HepG2 (cell line): ENCODE data around the gene INF2. TPM values are rescaled to one million over a fixed set of nuclear protein-coding genes. Genes with fewer than 3 reads are reported as not detected.

Experiments
- ARNT2 ChIP-seq: sonication (generic); formaldehyde crosslinking; IDR thresholded peaks from 2 replicates; pipeline ENCODE4 v1.8.0; 2022; ENCODE audit warnings: mild to moderate bottlenecking, low read depth, missing genetic modification reagents, moderate library complexity
- CREB1 ChIP-seq, 2 experiments: fragments of 450-650 bp in 1 of 2; IDR thresholded peaks; 2 replicates each; pipeline ENCODE4 v1.6.1; 2016 to 2017; ENCODE audit warnings: control low read depth in 1 of 2, mild to moderate bottlenecking in 1 of 2, missing compliant biosample characterization in 1 of 2, missing genetic modification characterization in 1 of 2
- ELF1 ChIP-seq: sonication (generic); formaldehyde crosslinking; IDR thresholded peaks from 2 replicates; pipeline ENCODE4 v1.4.0; 2020; ENCODE audit warnings: missing genetic modification reagents
- ETS1 ChIP-seq: sonication (generic); formaldehyde crosslinking; IDR thresholded peaks from 2 replicates; pipeline ENCODE4 v1.4.0; 2020; ENCODE audit warnings: missing genetic modification reagents
- FOSL1 ChIP-seq: sonication (generic); formaldehyde crosslinking; IDR thresholded peaks from 2 replicates; pipeline ENCODE4 v1.9.0; 2021; ENCODE audit warnings: missing genetic modification reagents, borderline replicate concordance
- HINFP ChIP-seq: sonication (generic); formaldehyde crosslinking; IDR thresholded peaks from 2 replicates; pipeline ENCODE4 v1.4.0; 2020; ENCODE audit warnings: low read depth, mild to moderate bottlenecking, missing genetic modification reagents
- MAFF ChIP-seq: IDR thresholded peaks from 2 replicates; pipeline ENCODE4 v1.6.1; 2011; ENCODE audit warnings: low read depth, low read length, improper control_type of control experiment
- MAZ ChIP-seq, 2 experiments: sonication (generic) in 1 of 2; formaldehyde crosslinking in 1 of 2; IDR thresholded peaks; 2 replicates each; pipeline versions ENCODE4 v1.5.0 to v1.6.1; 2012 to 2020; ENCODE audit warnings: low read depth in 2 of 2, mild to moderate bottlenecking in 2 of 2, borderline replicate concordance in 1 of 2, improper control_type of control experiment in 1 of 2, low read length in 1 of 2, missing genetic modification reagents in 1 of 2, moderate library complexity in 1 of 2
- MXD4 ChIP-seq: IDR thresholded peaks from 2 replicates; pipeline ENCODE4 v1.6.1; 2016; ENCODE audit warnings: mild to moderate bottlenecking, missing biosample characterization, missing genetic modification reagents
- POLR2AphosphoS2 ChIP-seq: IDR thresholded peaks from 2 replicates; pipeline ENCODE4 v1.6.1; 2011; ENCODE audit warnings: low read depth, low read length, improper control_type of control experiment
- SCMH1 ChIP-seq: sonication (generic); formaldehyde crosslinking; IDR thresholded peaks from 2 replicates; pipeline ENCODE4 v1.9.0; 2021; ENCODE audit warnings: missing genetic modification reagents, mild to moderate bottlenecking, borderline replicate concordance
- ZKSCAN8 ChIP-seq: IDR thresholded peaks from 2 replicates; pipeline ENCODE4 v1.6.1; 2016; ENCODE audit warnings: borderline replicate concordance, missing genetic modification reagents, missing compliant biosample characterization
- ZNF124 ChIP-seq: sonication (generic); formaldehyde crosslinking; IDR thresholded peaks from 2 replicates; pipeline ENCODE4 v1.4.0; 2020; ENCODE audit warnings: missing genetic modification reagents
- ZNF225 ChIP-seq: sonication (generic); formaldehyde crosslinking; IDR thresholded peaks from 2 replicates; pipeline ENCODE4 v1.4.0; 2020; ENCODE audit warnings: mild to moderate bottlenecking, missing genetic modification reagents
- ZNF230 ChIP-seq: sonication (generic); formaldehyde crosslinking; IDR thresholded peaks from 2 replicates; pipeline ENCODE4 v1.4.0; 2020; ENCODE audit warnings: mild to moderate bottlenecking, missing genetic modification reagents
- ZNF256 ChIP-seq: sonication (generic); formaldehyde crosslinking; conservative IDR thresholded peaks from 2 replicates; pipeline ENCODE4 v1.4.0; 2020; ENCODE audit warnings: missing genetic modification reagents
- ZNF317 ChIP-seq: sonication (generic); formaldehyde crosslinking; IDR thresholded peaks from 2 replicates; pipeline ENCODE4 v1.5.0; 2020; ENCODE audit warnings: mild to moderate bottlenecking, missing genetic modification reagents
- ZNF546 ChIP-seq: sonication (generic); formaldehyde crosslinking; conservative IDR thresholded peaks from 2 replicates; pipeline ENCODE4 v1.8.1; 2023; ENCODE audit warnings: mild to moderate bottlenecking, missing genetic modification reagents
- ZNF572 ChIP-seq: sonication (generic); formaldehyde crosslinking; IDR thresholded peaks from 2 replicates; pipeline ENCODE4 v1.5.1; 2020; ENCODE audit warnings: mild to moderate bottlenecking, missing genetic modification reagents
- ZNF576 ChIP-seq: sonication (generic); formaldehyde crosslinking; IDR thresholded peaks from 2 replicates; pipeline ENCODE4 v1.4.0; 2020; ENCODE audit warnings: mild to moderate bottlenecking, missing genetic modification reagents
- ZNF709 ChIP-seq: sonication (generic); formaldehyde crosslinking; IDR thresholded peaks from 2 replicates; pipeline ENCODE4 v1.5.0; 2020; ENCODE audit warnings: mild to moderate bottlenecking, missing genetic modification reagents
- ZNF75D ChIP-seq: sonication (generic); formaldehyde crosslinking; IDR thresholded peaks from 2 replicates; pipeline ENCODE4 v1.8.1; 2023; ENCODE audit warnings: missing genetic modification reagents, mild to moderate bottlenecking, borderline replicate concordance
- ZNF800 ChIP-seq: sonication (generic); formaldehyde crosslinking; IDR thresholded peaks from 2 replicates; pipeline ENCODE4 v1.4.0; 2020; ENCODE audit warnings: missing genetic modification reagents
- ZSCAN25 ChIP-seq: sonication (generic); formaldehyde crosslinking; IDR thresholded peaks from 2 replicates; pipeline ENCODE4 v1.8.0; 2022; ENCODE audit warnings: mild to moderate bottlenecking, missing genetic modification reagents
- polyA plus RNA-seq, 8 experiments: library from polyadenylated mRNA; depleted of rRNA in 3 of 8; stranded (reverse) in 7 of 8; unstranded in 1 of 8; fragments of >200 nt; fragmentation: Illumina TruSeq in 4 of 8; extraction: Trizol in 4 of 8; gene quantifications; 2 replicates each; pipeline versions ENCODE4 v1.2.1 to v1.2.3, GENCODE V29; 2011 to 2016; ENCODE audit warnings: low read depth in 4 of 8, missing spikeins in 1 of 8, mixed read lengths in 1 of 8; ENCODE audit not compliant: insufficient read depth in 1 of 8
- total RNA-seq, 5 experiments: library from RNA; depleted of rRNA; stranded (reverse); fragments of >200 nt; fragmentation: Illumina TruSeq; extraction: Trizol; gene quantifications; 2 replicates each; pipeline ENCODE4 v1.2.3, GENCODE V29; 2016; ENCODE audit warnings: low read depth in 1 of 5

Gene INF2
- total and polyA plus RNA-seq, 2 of the 13 experiments (the other 11 are each of a cell fraction or from before 2014, with no cell fraction given): 16.4 to 26.4 TPM

GRCh38 chr14:104687601-104688504 is 1.6 kb upstream of the INF2 start (continued):
- peak; percentile 78; the same call in 1 of the 2 replicates for TF ChIP-seq ZNF800 (CRISPR knock-in tag)
- peak; percentile 66 for TF ChIP-seq ZNF317 (CRISPR knock-in tag)
- peak; percentile 94 for TF ChIP-seq ZSCAN25 (CRISPR knock-in tag)
- TF ChIP-seq MXD4 (CRISPR knock-in tag): peak; percentile 35
- TF ChIP-seq MAFF: peak; percentile 31; the same call in 1 of the 2 replicates
- no peak for TF ChIP-seq ZNF124 (CRISPR knock-in tag)
- TF ChIP-seq ZNF75D: no peak
- TF ChIP-seq HINFP (CRISPR knock-in tag): peak; percentile 94
- TF ChIP-seq MAZ (IDR thresholded peaks at IDR 0.05; ENCODE audit: borderline replicate concordance, low read depth, low read length): peak; percentile 50; the same call in 1 of the 2 replicates
- peak; percentile 78 for TF ChIP-seq MAZ (CRISPR knock-in tag; IDR thresholded peaks at IDR 0.05; ENCODE audit: low read depth)
- peak; percentile 33; the same call in 1 of the 2 replicates for TF ChIP-seq ZKSCAN8 (CRISPR knock-in tag)
- TF ChIP-seq ZNF230 (CRISPR knock-in tag): no peak
- no peak for TF ChIP-seq CREB1 (IDR thresholded peaks at IDR 0.05)
- no peak for TF ChIP-seq CREB1 (CRISPR knock-in tag; IDR thresholded peaks at IDR 0.05)
- no peak for TF ChIP-seq FOSL1 (CRISPR knock-in tag)
- no peak for TF ChIP-seq ZNF225
- TF ChIP-seq ELF1: peak; percentile 89
- 0 out of 2 replicates have a peak, but pooled peaks have one; percentile 58 for TF ChIP-seq ZNF709
- TF ChIP-seq POLR2AphosphoS2: no peak
- TF ChIP-seq ZNF546 (CRISPR knock-in tag): peak; percentile 45; the same call in 1 of the 2 replicates
- 0 out of 2 replicates have a peak, but pooled peaks have one; percentile 54 for TF ChIP-seq ZNF572 (CRISPR knock-in tag)
- TF ChIP-seq SCMH1: no peak
- TF ChIP-seq ZNF576 (CRISPR knock-in tag): no peak
- peak; percentile 64 for TF ChIP-seq ARNT2 (CRISPR knock-in tag)
- no peak for TF ChIP-seq ETS1 (CRISPR knock-in tag)
- TF ChIP-seq ZNF256 (CRISPR knock-in tag): no peak
